Stimulated activated CD8-positive, alpha-beta memory T cell treated with anti-CD3 and anti-CD28 coated beads, Interleukin-4, amount 100 ng/mL, for 1 hour (primary cell): ENCODE data around the gene MOCOS.
"Not testable (repeated sequence)": the region's sequence is repeated elsewhere in the genome, so short reads cannot be mapped to it uniquely, and the experiment has no call there.

Experiments used
- DNase-seq, 2 donors: peaks; one replicate each; pipeline ENCODE4 v3.0.0-alpha.2; 2020; ENCODE audit warnings: low read depth in 2 of 2, low spot score in 1 of 2

MOCOS gene

GRCh38 chr18:36199691-36200295 lies 12.5 kb downstream of the MOCOS start:
- DNase-seq, result no peak

- DNase-seq, result no peak
Measured at GRCh38 chr18:36200354-36200771, 13.1 kb downstream of the MOCOS start.

GRCh38 chr18:36201765-36202164 lies 14.5 kb downstream of the MOCOS start:
- DNase-seq, result no peak

DNA sequence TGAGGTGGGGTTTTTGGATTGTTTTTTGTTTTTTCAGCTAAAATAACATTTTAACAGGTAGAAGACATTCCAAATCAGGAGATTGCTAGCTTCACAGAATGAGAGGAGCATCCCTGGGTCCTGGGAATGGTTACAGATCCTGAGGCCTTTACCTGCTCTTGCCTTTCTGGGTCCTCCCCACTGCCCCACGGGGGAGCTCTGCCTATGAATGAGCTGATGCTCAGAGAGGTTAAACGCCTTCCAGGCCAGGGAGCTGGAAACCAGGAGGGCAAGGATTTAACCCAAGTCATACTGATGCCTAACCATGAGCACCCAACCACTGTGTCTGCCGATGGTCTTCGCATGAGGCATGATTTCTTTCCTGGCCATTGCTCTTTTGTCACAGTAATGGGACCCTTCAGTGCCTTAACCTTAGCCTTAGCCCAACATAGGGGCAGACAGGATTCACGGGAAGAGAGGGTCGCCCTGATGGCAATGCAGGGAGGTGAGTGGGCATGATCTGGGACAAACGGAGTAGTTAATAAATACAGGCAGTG lies 16.1 kb downstream of the MOCOS start:
- DNase-seq, result no peak

- DNase-seq, result no peak
Measured at GRCh38 chr18:36205166-36205565, 17.9 kb downstream of the MOCOS start.

DNA sequence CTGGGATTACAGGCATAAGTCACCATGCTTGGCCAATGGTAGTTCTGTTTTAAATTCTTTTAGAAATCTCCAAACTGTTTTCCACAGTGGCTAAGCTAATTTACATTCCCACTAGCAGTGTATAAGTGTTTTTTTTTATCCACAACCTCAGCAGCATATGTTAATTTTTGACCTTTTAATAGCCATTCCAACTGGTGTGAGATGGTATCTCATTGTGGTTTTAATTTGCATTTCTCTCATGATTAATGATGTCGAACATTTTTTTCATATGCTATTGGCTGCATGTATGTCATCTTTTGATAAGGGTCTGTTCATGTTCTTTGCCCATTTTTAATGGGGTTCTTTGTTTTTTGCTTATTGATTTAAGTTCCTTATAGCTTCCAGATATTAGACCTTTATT lies 20.0 kb downstream of the MOCOS start:
- DNase-seq, result no peak

DNA sequence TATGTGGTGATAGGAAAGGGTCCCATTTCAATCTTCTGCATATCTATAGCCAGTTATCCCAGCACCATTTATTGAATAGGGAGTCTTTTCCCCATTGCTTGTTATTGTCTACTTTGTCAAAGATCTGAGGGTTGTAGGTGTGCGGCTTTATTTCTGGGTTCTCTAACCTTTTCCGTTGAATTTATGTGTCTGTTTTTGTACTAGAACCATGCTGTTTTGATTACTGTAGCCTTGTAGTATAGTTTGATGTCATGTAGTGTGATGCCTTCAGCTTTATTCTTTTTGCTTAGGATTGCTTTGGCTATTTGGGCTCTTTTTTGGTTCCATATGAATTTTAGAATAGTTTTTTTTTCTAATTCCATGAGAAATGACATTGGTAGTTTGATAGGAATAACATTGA lies 20.7 kb downstream of the MOCOS start:
- not testable (repeated sequence) for DNase-seq

GRCh38 chr18:36211612-36212065 lies 24.3 kb downstream of the MOCOS start:
- no peak for DNase-seq

GRCh38 chr18:36212301-36213171 lies 25.2 kb downstream of the MOCOS start:
- no peak for DNase-seq

DNA sequence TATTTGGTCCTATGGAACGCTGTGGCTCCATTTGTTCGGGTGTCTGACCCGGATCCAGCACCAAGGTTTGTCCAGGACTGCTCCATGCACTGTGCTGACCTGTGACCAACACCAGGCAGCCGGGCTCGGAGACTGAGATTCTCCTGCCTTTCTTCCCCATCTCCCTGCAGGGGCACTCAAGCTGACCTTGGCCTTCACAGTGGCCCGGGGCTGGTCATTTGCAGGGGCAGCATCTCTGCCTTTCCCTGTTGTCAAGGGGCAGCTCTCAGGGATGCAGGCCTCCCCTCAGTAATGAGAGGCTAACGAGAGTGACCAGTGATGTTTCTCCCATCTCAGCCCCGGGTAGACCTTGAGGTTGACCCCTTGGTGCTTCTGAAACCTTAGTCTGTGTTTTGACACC lies 27.5 kb downstream of the MOCOS start:
- no peak for DNase-seq

DNA sequence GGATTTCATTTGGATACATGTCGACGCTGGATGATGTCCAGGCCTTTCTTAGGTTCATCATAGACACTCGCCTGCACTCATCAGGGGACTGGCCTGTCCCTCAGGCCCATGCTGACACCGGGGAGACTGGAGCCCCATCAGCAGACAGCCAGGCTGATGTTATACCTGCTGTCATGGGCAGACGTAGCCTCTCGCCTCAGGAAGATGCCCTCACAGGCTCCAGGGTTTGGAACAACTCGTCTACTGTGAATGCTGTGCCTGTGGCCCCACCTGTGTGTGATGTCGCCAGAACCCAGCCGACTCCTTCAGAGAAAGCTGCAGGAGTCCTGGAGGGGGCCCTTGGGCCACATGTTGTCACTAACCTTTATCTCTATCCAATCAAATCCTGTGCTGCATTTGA lies 28.3 kb downstream of the MOCOS start:
- DNase-seq, result no peak

GRCh38 chr18:36217348-36217747 lies 30.1 kb downstream of the MOCOS start:
- no peak for DNase-seq

DNA sequence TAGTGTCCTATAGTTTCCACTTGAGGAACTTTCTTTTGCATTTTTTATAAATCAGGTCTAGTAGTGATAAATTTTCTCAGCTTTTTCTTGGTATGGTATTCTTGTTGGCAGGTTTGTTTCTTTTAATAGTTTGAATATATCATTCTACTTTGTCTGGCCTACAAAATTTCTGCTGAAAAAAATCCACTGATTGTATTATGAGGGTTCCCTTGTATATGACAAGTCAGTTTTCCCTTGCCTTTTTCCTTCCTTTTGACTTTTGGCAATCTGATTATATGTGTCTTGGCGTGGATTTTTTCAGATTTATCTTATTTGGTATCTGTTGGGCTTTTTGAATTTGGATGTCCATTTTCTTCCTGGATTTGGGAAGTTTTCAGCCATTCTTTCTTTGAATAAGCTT lies 41.9 kb downstream of the MOCOS start:
- no peak for DNase-seq

GRCh38 chr18:36240510-36240909 lies 53.2 kb downstream of the MOCOS start:
- DNase-seq, result not testable (repeated sequence)

- no peak for DNase-seq
Measured at GRCh38 chr18:36241831-36242230, 54.5 kb downstream of the MOCOS start.

DNA sequence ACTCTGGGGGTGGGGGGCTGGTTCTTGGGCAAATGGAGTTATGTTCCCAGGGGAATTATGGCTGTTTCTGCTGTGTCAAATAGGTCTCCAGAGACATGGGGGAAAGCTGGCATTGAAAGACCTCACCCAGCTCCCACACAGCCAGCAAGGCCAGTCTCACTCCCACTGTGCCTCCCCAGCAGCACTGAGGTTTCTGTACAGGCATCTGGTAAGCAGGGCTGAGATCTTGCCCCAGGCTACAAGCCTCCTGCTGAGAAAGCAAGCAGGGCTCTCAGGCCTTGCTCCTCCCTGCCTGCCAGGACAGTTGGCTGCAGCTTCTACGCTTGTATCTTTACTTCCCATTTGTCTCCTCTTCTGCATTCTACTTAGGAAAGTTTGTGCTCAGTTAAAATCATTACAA lies 59.7 kb downstream of the MOCOS start:
- no peak for DNase-seq

DNA sequence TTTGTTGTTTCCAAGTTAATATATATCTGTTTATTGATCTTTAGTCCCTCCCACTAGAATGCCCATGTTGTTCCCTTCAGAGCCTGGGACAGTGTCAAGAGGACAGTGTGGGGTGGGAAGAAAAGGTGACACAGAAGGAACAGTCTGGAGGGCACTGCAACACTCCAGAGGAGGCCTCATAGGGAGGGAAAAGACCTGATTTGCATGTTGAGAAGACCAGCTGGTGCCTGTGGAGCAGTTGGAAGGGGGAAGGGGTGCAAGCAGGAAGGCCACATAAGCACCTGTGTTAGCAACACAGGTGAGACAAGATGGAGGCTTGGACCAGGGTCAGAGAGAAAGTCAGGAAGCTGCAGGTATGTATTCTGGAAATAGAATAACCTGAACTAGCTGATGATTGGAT lies 62.1 kb downstream of the MOCOS start:
- DNase-seq, result no peak

GRCh38 chr18:36250827-36251226 lies 63.5 kb downstream of the MOCOS start:
- no peak for DNase-seq

GRCh38 chr18:36255072-36255698 lies 67.9 kb downstream of the MOCOS start:
- DNase-seq, result no peak

DNA sequence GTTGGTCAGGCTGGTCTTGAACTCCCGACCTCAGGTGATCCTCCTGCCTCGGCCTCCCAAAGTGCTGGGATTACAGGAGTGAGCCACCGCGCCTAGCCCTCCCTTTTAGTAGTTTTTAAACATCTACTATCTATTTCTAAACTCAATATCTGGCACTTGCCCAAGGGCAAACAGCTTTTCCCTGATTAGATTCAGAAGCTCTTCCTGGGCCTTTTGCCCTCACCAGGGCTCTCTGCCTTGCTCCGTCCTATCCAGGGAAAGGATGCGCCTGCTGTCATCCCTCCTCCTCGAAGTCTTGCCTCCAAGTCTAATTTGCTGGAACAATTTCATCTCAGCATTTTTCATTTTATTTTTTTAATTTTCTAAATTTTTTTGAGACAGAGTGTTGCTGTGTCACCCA lies 68.8 kb downstream of the MOCOS start:
- DNase-seq, result no peak

- DNase-seq, result no peak
Measured at GRCh38 chr18:36262971-36263370, 75.7 kb downstream of the MOCOS start.

- DNase-seq, result no peak
Measured at GRCh38 chr18:36264283-36264682, 77.0 kb downstream of the MOCOS start.
